ENCODE results near the gene PRKAG2. TPM values are rescaled to one million over a fixed set of nuclear protein-coding genes. Genes with fewer than 3 reads are reported as not detected.

Gene PRKAG2
- total and polyA plus RNA-seq, 2 experiments from 2014 or later = 9.1 to 14.9 TPM

DNA sequence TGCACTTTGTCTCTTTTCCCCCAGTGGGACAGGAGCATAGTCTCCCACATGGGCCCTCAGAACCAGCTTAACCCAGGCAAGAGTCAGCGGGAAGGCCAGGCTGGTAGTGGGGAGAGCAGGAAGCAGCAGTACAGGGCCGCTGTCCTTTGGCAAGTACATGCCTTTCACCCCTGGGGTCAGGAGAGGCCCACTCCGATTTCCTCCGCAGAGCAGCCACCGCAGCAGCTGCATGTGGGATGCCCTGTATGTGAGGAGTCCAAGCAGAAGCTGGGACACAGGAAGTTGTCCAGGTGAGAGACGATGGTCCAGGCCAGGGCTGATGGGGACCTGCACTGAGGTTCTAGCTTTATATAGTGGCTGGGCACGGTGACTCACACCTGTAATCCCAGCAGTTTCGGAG, 42.7 kb upstream of the PRKAG2 start:
- no peaks in the 10 kb centered on the region for H3K79me2 ChIP-seq (replicated peaks; ENCODE audit: insufficient read depth)
- DNase-seq (ENCODE audit: low spot score) (no peak), ATAC-seq (no peak)
- no peaks in the 10 kb centered on the region for H4K20me1 ChIP-seq (replicated peaks; ENCODE audit: insufficient read depth)
- H3K36me3 ChIP-seq (ENCODE audit: insufficient read depth) = no peaks in the 10 kb centered on the region
- H3F3A ChIP-seq (replicated peaks; ENCODE audit: low read depth) = no peaks in the 10 kb centered on the region
- Mint-ChIP-seq H3K4me1 (no peaks in the 10 kb centered on the region), H3K9me3 (peaks cover 6% of the 10 kb centered on the region; the same call in 1 of the 3 replicates), H3K4me3 (no peak overlapping the region), H3K27me3 (ENCODE audit: insufficient read depth, low read depth, poor library complexity) (peaks cover 2% of the 10 kb centered on the region), H3K27ac (no peak overlapping the region), H3K36me3 (ENCODE audit: low read depth) (no peaks in the 10 kb centered on the region; the same call in 2 of the 3 replicates)
- no peaks in the 10 kb centered on the region for H3K9me2 ChIP-seq (ENCODE audit: insufficient read depth)
- H3K27ac ChIP-seq (ENCODE audit: low read depth) = no peak overlapping the region
- H3K4me2 ChIP-seq = no peak overlapping the region
- no peak overlapping the region for H3K4me3 ChIP-seq
- H3K27me3 ChIP-seq (ENCODE audit: insufficient read depth) = no peaks in the 10 kb centered on the region
- H3K4me1 ChIP-seq (ENCODE audit: insufficient read depth) = no peaks in the 10 kb centered on the region
- no peak overlapping the region for H2AFZ ChIP-seq
- TF ChIP-seq CTCF (conservative IDR thresholded peaks at IDR 0.05; ENCODE audit: low read depth in 2 of 2) = no peak

DNA sequence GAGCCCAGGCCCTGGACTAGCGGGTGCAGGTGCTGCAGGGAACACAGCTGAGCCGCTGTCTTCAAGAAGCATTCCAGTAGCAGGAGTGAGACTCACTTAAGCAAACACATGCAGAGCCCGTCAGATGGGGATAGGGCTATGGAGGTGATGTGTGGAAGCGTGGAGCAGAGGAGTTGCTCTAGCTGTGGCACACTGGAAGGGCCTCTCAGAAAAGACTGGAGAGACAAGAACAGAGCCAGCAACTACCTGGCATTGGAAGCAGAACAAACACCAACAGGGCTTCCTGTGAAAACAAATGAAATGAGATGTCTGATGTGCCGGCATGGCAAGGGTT, 41.6 kb upstream of the PRKAG2 start:
- Histone ChIP-seq H4K20me1 (replicated peaks; ENCODE audit: insufficient read depth) (no peaks in the 10 kb centered on the region), H2AFZ (peak overlapping the region; percentile 38; the same call in 1 of the 2 replicates), H3K36me3 (ENCODE audit: insufficient read depth) (no peaks in the 10 kb centered on the region), H3K4me3 (no peak overlapping the region), H3K79me2 (replicated peaks; ENCODE audit: insufficient read depth) (no peaks in the 10 kb centered on the region), H3K9me2 (ENCODE audit: insufficient read depth) (no peaks in the 10 kb centered on the region), H3K27me3 (ENCODE audit: insufficient read depth) (no peaks in the 10 kb centered on the region), H3K27ac (ENCODE audit: low read depth) (no peak overlapping the region), H3K4me2 (no peak overlapping the region), H3K4me1 (ENCODE audit: insufficient read depth) (no peaks in the 10 kb centered on the region), H3F3A (replicated peaks; ENCODE audit: low read depth) (no peaks in the 10 kb centered on the region)
- Mint-ChIP-seq H3K27ac (no peak overlapping the region), H3K36me3 (ENCODE audit: low read depth) (no peaks in the 10 kb centered on the region; the same call in 2 of the 3 replicates), H3K4me3 (no peak overlapping the region), H3K9me3 (peaks cover 13% of the 10 kb centered on the region), H3K4me1 (no peaks in the 10 kb centered on the region), H3K27me3 (ENCODE audit: insufficient read depth, low read depth, poor library complexity) (peaks cover 2% of the 10 kb centered on the region)
- TF ChIP-seq CTCF (conservative IDR thresholded peaks at IDR 0.05; ENCODE audit: low read depth in 2 of 2) = no peak
- no peak for TF ChIP-seq NANOG (IDR thresholded peaks at IDR 0.05; ENCODE audit: borderline replicate concordance)
- TF ChIP-seq, protein P1, sequence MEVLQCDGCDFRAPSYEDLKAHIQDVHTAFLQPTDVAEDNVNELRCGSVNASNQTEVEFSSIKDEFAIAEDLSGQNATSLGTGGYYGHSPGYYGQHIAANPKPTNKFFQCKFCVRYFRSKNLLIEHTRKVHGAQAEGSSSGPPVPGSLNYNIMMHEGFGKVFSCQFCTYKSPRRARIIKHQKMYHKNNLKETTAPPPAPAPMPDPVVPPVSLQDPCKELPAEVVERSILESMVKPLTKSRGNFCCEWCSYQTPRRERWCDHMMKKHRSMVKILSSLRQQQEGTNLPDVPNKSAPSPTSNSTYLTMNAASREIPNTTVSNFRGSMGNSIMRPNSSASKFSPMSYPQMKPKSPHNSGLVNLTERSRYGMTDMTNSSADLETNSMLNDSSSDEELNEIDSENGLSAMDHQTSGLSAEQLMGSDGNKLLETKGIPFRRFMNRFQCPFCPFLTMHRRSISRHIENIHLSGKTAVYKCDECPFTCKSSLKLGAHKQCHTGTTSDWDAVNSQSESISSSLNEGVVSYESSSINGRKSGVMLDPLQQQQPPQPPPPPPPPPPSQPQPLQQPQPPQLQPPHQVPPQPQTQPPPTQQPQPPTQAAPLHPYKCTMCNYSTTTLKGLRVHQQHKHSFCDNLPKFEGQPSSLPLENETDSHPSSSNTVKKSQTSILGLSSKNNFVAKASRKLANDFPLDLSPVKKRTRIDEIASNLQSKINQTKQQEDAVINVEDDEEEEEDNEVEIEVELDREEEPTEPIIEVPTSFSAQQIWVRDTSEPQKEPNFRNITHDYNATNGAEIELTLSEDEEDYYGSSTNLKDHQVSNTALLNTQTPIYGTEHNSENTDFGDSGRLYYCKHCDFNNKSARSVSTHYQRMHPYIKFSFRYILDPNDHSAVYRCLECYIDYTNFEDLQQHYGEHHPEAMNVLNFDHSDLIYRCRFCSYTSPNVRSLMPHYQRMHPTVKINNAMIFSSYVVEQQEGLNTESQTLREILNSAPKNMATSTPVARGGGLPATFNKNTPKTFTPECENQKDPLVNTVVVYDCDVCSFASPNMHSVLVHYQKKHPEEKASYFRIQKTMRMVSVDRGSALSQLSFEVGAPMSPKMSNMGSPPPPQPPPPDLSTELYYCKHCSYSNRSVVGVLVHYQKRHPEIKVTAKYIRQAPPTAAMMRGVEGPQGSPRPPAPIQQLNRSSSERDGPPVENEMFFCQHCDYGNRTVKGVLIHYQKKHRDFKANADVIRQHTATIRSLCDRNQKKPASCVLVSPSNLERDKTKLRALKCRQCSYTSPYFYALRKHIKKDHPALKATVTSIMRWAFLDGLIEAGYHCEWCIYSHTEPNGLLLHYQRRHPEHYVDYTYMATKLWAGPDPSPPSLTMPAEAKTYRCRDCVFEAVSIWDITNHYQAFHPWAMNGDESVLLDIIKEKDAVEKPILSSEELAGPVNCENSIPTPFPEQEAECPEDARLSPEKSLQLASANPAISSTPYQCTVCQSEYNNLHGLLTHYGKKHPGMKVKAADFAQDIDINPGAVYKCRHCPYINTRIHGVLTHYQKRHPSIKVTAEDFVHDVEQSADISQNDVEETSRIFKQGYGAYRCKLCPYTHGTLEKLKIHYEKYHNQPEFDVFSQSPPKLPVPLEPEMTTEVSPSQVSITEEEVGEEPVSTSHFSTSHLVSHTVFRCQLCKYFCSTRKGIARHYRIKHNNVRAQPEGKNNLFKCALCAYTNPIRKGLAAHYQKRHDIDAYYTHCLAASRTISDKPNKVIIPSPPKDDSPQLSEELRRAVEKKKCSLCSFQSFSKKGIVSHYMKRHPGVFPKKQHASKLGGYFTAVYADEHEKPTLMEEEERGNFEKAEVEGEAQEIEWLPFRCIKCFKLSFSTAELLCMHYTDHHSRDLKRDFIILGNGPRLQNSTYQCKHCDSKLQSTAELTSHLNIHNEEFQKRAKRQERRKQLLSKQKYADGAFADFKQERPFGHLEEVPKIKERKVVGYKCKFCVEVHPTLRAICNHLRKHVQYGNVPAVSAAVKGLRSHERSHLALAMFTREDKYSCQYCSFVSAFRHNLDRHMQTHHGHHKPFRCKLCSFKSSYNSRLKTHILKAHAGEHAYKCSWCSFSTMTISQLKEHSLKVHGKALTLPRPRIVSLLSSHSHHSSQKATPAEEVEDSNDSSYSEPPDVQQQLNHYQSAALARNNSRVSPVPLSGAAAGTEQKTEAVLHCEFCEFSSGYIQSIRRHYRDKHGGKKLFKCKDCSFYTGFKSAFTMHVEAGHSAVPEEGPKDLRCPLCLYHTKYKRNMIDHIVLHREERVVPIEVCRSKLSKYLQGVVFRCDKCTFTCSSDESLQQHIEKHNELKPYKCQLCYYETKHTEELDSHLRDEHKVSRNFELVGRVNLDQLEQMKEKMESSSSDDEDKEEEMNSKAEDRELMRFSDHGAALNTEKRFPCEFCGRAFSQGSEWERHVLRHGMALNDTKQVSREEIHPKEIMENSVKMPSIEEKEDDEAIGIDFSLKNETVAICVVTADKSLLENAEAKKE (CRISPR knock-in tag; IDR thresholded peaks at IDR 0.05) = no peak
- no peak for TF ChIP-seq ETS1 (IDR thresholded peaks at IDR 0.05)
- TF ChIP-seq, protein P2, sequence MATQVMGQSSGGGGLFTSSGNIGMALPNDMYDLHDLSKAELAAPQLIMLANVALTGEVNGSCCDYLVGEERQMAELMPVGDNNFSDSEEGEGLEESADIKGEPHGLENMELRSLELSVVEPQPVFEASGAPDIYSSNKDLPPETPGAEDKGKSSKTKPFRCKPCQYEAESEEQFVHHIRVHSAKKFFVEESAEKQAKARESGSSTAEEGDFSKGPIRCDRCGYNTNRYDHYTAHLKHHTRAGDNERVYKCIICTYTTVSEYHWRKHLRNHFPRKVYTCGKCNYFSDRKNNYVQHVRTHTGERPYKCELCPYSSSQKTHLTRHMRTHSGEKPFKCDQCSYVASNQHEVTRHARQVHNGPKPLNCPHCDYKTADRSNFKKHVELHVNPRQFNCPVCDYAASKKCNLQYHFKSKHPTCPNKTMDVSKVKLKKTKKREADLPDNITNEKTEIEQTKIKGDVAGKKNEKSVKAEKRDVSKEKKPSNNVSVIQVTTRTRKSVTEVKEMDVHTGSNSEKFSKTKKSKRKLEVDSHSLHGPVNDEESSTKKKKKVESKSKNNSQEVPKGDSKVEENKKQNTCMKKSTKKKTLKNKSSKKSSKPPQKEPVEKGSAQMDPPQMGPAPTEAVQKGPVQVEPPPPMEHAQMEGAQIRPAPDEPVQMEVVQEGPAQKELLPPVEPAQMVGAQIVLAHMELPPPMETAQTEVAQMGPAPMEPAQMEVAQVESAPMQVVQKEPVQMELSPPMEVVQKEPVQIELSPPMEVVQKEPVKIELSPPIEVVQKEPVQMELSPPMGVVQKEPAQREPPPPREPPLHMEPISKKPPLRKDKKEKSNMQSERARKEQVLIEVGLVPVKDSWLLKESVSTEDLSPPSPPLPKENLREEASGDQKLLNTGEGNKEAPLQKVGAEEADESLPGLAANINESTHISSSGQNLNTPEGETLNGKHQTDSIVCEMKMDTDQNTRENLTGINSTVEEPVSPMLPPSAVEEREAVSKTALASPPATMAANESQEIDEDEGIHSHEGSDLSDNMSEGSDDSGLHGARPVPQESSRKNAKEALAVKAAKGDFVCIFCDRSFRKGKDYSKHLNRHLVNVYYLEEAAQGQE (IDR thresholded peaks at IDR 0.05; ENCODE audit: unreplicated experiment) = no peak
- TF ChIP-seq EZH2phosphoT487 (IDR thresholded peaks at IDR 0.05; ENCODE audit: unreplicated experiment) = no peak
- ATAC-seq (no peak), DNase-seq (ENCODE audit: low spot score) (no peak)
